GM06990 (cell line): ENCODE data around the gene WT1.

Experiments
- DNase-seq: peaks from one replicate; pipeline ENCODE4 v3.0.0-alpha.2; 2011; ENCODE audit not compliant: insufficient read length; ENCODE audit errors: extremely low read depth
- H3K27me3 ChIP-seq: replicated peaks from 2 replicates; pipeline ENCODE4 v1.6.0; 2011; ENCODE audit warnings: low read length; ENCODE audit not compliant: control insufficient read depth, insufficient read depth
- H3K36me3 ChIP-seq: 2 replicates; pipeline ENCODE4 v1.5.1; 2011; ENCODE audit warnings: low read length; ENCODE audit not compliant: control insufficient read depth, insufficient read depth
- H3K4me3 ChIP-seq: replicated peaks from 2 replicates; pipeline ENCODE4 v1.5.1; 2011; ENCODE audit warnings: low read depth, mild to moderate bottlenecking, control low read depth, low read length
- TF ChIP-seq, protein P1 (sequence below): IDR thresholded peaks from 2 replicates; pipeline ENCODE4 v1.5.1; 2011; ENCODE audit warnings: low read length, control low read depth, mild to moderate bottlenecking, inconsistent platforms; ENCODE audit not compliant: insufficient read depth, poor library complexity, severe bottlenecking

Gene WT1

DNA sequence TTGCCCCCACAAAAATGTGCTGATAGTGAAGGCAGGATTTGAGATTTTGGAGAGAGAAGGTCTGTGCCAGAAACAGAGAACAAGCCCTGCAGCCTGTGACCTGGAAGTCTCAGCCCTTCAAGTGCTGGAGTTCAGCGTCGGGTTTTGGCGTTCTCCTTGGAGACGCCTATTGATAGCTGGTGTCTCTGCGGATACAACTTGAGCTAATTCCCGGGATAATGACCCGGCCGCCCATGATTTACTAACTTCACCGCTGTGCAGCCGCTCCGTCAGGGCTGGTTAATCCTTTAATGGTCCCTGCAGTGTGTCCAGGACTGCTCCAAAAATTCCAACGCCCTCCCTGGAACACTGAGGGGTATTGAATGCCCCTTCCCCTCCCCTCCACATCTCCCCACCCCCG lies 76.6 kb downstream of the WT1 start:
- no peaks in the 10 kb centered on the region for H3K27me3 ChIP-seq
- TF ChIP-seq, protein P1, sequence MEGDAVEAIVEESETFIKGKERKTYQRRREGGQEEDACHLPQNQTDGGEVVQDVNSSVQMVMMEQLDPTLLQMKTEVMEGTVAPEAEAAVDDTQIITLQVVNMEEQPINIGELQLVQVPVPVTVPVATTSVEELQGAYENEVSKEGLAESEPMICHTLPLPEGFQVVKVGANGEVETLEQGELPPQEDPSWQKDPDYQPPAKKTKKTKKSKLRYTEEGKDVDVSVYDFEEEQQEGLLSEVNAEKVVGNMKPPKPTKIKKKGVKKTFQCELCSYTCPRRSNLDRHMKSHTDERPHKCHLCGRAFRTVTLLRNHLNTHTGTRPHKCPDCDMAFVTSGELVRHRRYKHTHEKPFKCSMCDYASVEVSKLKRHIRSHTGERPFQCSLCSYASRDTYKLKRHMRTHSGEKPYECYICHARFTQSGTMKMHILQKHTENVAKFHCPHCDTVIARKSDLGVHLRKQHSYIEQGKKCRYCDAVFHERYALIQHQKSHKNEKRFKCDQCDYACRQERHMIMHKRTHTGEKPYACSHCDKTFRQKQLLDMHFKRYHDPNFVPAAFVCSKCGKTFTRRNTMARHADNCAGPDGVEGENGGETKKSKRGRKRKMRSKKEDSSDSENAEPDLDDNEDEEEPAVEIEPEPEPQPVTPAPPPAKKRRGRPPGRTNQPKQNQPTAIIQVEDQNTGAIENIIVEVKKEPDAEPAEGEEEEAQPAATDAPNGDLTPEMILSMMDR = no peak
- no peaks in the 10 kb centered on the region for H3K36me3 ChIP-seq
- no peak overlapping the region for H3K4me3 ChIP-seq
- DNase-seq = no peak

DNA sequence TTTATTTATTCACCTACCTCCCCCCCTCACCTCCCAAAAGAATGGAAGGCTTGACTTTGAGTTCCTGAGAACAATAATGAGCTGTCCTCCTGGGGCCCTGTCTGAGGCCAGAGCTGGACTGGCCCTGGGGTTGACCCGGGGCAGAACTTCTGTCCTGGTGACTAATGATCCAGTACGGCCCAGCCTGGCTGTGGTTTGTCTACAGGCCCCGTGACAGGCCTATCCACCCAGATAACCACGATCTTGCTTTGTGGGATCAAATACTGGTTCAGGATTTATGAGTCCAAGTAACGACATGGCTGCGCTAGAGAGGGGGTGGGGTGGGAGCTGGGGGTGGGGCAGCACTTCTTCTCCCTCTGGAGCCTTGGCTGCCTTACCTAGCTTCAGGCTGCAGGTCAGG lies 81.5 kb downstream of the WT1 start:
- Histone ChIP-seq H3K27me3 (no peaks in the 10 kb centered on the region; the same call in none of the 2 replicates), H3K36me3 (no peaks in the 10 kb centered on the region)

DNA sequence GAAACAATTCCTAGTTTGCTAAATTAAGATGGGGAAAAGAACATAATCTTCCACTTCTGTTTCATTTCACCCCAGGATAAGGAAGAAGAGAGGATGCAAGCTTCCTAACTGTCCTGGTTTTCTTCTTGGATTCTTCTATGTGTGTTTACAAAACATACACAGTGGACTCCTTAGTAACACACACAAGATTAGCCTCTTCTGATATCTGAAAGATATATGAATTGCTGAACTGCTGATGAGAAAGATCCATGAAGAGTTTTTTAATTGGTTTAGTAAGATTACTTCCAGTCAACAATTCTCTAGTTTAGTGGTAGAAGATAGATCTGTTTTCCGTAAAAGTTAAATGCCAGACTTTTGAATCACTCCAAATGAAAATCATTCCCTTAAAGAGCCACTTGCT lies 86.8 kb downstream of the WT1 start:
- TF ChIP-seq, protein P1 = no peak
- H3K27me3 ChIP-seq = no peaks in the 10 kb centered on the region; the same call in none of the 2 replicates
- H3K4me3 ChIP-seq = no peak overlapping the region
- no peaks in the 10 kb centered on the region for H3K36me3 ChIP-seq
- no peak for DNase-seq

More for the DNA sequence above, 81.5 kb downstream of the WT1 start:
- TF ChIP-seq, protein P1 = no peak
- DNase-seq = no peak
- H3K4me3 ChIP-seq = no peak overlapping the region

DNA sequence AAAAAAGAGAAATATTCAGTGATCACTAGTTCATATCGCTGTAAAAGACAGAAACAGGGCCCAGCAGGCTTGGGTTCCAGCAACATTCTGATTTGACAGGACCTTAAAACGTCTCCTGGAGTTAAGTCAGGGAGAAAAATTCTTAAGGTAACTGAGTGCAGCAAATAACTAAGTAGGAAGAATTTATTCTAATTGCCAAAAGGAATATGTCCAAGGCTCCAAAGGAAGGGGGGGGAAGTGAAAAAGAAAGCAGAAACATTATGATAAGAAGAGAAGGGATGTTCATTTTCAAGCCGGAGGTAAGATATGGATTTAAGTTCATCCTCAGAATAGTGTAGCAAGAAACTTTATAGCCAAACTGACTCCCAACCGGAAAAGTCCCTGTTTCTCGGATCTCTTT lies 90.4 kb downstream of the WT1 start:
- H3K4me3 ChIP-seq = no peak overlapping the region
- H3K36me3 ChIP-seq = no peaks in the 10 kb centered on the region
- no peak for DNase-seq
- no peaks in the 10 kb centered on the region; the same call in 1 of the 2 replicates for H3K27me3 ChIP-seq
- TF ChIP-seq, protein P1 = no peak

DNA sequence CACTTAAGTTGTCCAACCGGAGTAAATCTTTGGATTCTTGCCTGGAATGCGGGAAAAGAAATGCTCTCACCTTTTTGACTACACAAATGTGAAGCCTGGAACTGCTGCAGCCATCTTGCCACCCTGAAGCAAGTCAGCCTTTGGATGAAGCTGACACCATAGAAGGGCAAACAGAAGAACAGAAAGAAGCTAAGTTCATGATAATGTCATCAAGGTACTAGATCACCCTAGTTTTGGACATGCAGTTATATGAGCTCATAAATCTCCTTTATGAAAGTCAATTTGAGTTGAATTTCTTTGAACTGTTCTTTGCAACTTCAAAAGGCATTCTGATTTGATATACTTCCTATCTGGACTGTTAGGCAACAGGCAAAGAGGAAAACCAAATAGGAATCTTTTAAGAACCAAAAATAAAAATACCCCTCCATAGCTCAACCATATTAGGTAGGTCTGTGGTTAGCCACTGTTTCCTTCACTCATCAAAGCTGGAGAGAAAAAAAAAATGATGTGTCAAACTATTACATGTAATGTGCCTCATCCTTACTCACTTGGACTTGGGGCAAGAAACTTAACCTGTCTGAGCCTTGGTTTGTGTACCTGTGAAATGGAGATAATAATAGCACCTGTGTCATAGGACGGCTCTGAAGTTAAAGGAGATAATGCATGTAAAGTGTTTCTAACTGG lies 91.9 kb downstream of the WT1 start:
- TF ChIP-seq, protein P1 = no peak
- DNase-seq = no peak
- no peak overlapping the region for H3K4me3 ChIP-seq

More for the DNA sequence above, 91.9 kb downstream of the WT1 start:
- Histone ChIP-seq H3K27me3 (no peaks in the 10 kb centered on the region), H3K36me3 (no peaks in the 10 kb centered on the region)
